Measurements from ENCODE around the gene CRISPLD2. TPM values are rescaled to one million over a fixed set of nuclear protein-coding genes. Genes with fewer than 3 reads are reported as not detected.

The CRISPLD2 gene
- total RNA-seq, 1 experiment from 2014 or later = 0.28 TPM

- no peaks in the 10 kb centered on the region for H3K36me3 Mint-ChIP-seq (ENCODE audit: insufficient read depth, unreplicated experiment)
- no peak overlapping the region for H3K4me3 Mint-ChIP-seq (ENCODE audit: unreplicated experiment)
- no peak for DNase-seq (ENCODE audit: unreplicated experiment)
- CTCF ChIA-PET = interaction anchor here (0.6 kb wide), 1 partner anchor 104 kb away, joined by 3 read pairs; no protein-coding TSS in a partner anchor
- POLR2A ChIA-PET = no interaction called here
- H3K27me3 Mint-ChIP-seq (ENCODE audit: insufficient read depth, unreplicated experiment) = peaks cover 28% of the 10 kb centered on the region
- H3K27ac Mint-ChIP-seq (ENCODE audit: low read depth, unreplicated experiment) = no peak overlapping the region
- no TSS peak for BruUV-seq (replicated peaks)
- TF ChIP-seq CTCF (IDR thresholded peaks at IDR 0.05; ENCODE audit: unreplicated experiment) = no peak
- intact Hi-C loops (cut with micrococcal nuclease) = no loop called here
- H3K4me1 Mint-ChIP-seq (ENCODE audit: insufficient read depth, unreplicated experiment) = peaks cover 6% of the 10 kb centered on the region
- no peaks in the 10 kb centered on the region for H3K9me3 Mint-ChIP-seq (ENCODE audit: unreplicated experiment)
Observed at GRCh38 chr16:84821728-84822689, 2.2 kb downstream of the CRISPLD2 start.

DNA sequence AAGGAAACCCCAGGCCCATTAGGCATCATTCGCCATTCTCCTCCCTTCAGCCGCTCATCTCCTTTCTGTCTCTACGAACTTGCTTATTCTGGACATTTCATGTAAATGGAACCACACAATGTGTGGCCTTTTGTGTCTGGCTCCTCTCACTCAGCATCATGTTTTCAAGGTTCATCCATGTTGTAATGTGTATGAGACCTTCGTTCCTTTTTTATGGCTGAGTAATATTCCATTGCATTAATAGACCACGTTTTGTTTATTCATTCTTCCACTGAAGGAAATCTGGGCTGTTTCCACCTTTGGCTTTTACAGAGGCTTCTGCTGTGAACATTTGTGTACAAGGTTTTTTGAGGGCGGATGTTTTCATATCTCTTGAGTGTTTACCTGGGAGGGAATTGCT, 3.2 kb downstream of the CRISPLD2 start:
- Mint-ChIP-seq H3K9me3 (ENCODE audit: unreplicated experiment) (no peaks in the 10 kb centered on the region), H3K4me3 (ENCODE audit: unreplicated experiment) (no peak overlapping the region), H3K36me3 (ENCODE audit: insufficient read depth, unreplicated experiment) (no peaks in the 10 kb centered on the region), H3K4me1 (ENCODE audit: insufficient read depth, unreplicated experiment) (peaks cover 6% of the 10 kb centered on the region), H3K27me3 (ENCODE audit: insufficient read depth, unreplicated experiment) (peaks cover 28% of the 10 kb centered on the region), H3K27ac (ENCODE audit: low read depth, unreplicated experiment) (no peak overlapping the region)
- no peak for DNase-seq (ENCODE audit: unreplicated experiment)
- BruUV-seq (replicated peaks) = no TSS peak
- ChIA-PET POLR2A (no interaction called here), CTCF (no interaction called here)
- no peak for TF ChIP-seq CTCF (IDR thresholded peaks at IDR 0.05; ENCODE audit: unreplicated experiment)
- intact Hi-C loops (cut with micrococcal nuclease) = no loop called here

DNA sequence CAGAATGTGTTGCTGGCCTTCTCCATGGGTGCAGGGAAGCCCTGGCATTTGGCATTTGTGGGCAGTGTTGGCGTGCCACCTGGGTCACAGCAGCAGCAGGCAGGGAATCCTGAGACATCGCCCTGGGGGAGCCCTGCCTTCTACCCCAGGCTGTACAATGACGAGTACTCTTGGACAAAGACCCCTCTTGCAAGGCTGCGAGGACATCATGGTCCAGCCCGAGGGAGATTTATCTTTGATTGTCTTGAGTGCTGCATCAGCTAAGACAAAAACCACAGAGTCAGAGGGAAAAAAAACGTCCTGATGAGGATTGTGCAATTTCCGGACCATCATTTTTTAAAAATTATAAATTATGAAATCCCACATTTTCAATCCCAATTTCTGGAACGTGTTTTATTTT, 3.7 kb downstream of the CRISPLD2 start:
- TF ChIP-seq CTCF (IDR thresholded peaks at IDR 0.05; ENCODE audit: unreplicated experiment) = no peak
- peaks cover 6% of the 10 kb centered on the region for H3K4me1 Mint-ChIP-seq (ENCODE audit: insufficient read depth, unreplicated experiment)
- BruUV-seq (replicated peaks) = no TSS peak
- DNase-seq (ENCODE audit: unreplicated experiment) = no peak
- H3K9me3 Mint-ChIP-seq (ENCODE audit: unreplicated experiment) = no peaks in the 10 kb centered on the region
- CTCF ChIA-PET = no interaction called here
- H3K4me3 Mint-ChIP-seq (ENCODE audit: unreplicated experiment) = no peak overlapping the region
- peaks cover 28% of the 10 kb centered on the region for H3K27me3 Mint-ChIP-seq (ENCODE audit: insufficient read depth, unreplicated experiment)
- POLR2A ChIA-PET = no interaction called here
- intact Hi-C loops (cut with micrococcal nuclease) = no loop called here
- no peak overlapping the region for H3K27ac Mint-ChIP-seq (ENCODE audit: low read depth, unreplicated experiment)
- no peaks in the 10 kb centered on the region for H3K36me3 Mint-ChIP-seq (ENCODE audit: insufficient read depth, unreplicated experiment)

- TF ChIP-seq CTCF (IDR thresholded peaks at IDR 0.05; ENCODE audit: unreplicated experiment) = no peak
Observed at GRCh38 chr16:84823926-84824325, 4.1 kb downstream of the CRISPLD2 start.

More at GRCh38 chr16:84823926-84824325, 4.1 kb downstream of the CRISPLD2 start:
- intact Hi-C loops (cut with micrococcal nuclease) = no loop called here
- Mint-ChIP-seq H3K9me3 (ENCODE audit: unreplicated experiment) (no peaks in the 10 kb centered on the region), H3K36me3 (ENCODE audit: insufficient read depth, unreplicated experiment) (no peaks in the 10 kb centered on the region), H3K4me1 (ENCODE audit: insufficient read depth, unreplicated experiment) (peaks cover 6% of the 10 kb centered on the region), H3K27me3 (ENCODE audit: insufficient read depth, unreplicated experiment) (peaks cover 28% of the 10 kb centered on the region), H3K27ac (ENCODE audit: low read depth, unreplicated experiment) (no peak overlapping the region), H3K4me3 (ENCODE audit: unreplicated experiment) (no peak overlapping the region)
- ChIA-PET CTCF (interaction anchor here (0.6 kb wide), 1 partner anchor 194 kb away, joined by 4 read pairs; no protein-coding TSS in a partner anchor), POLR2A (no interaction called here)
- BruUV-seq (replicated peaks) = no TSS peak
- no peak for DNase-seq (ENCODE audit: unreplicated experiment)

Data from MCF 10A (cell line).